Middle frontal gyrus (tissue), 1 donor: Measurements from ENCODE around the gene NCOA1.
"Not testable (repeated sequence)": the region's sequence is repeated elsewhere in the genome, so short reads cannot be mapped to it uniquely, and the experiment has no call there.

ENCODE experiments used
- DNase-seq: peaks from one replicate; pipeline ENCODE4 v3.0.0-alpha.2; 2015; ENCODE audit warnings: low spot score; ENCODE audit errors: extremely low spot score

Gene NCOA1

GRCh38 chr2:24474053-24474452 lies 17.0 kb upstream of the NCOA1 start:
- DNase-seq, result no peak

DNA sequence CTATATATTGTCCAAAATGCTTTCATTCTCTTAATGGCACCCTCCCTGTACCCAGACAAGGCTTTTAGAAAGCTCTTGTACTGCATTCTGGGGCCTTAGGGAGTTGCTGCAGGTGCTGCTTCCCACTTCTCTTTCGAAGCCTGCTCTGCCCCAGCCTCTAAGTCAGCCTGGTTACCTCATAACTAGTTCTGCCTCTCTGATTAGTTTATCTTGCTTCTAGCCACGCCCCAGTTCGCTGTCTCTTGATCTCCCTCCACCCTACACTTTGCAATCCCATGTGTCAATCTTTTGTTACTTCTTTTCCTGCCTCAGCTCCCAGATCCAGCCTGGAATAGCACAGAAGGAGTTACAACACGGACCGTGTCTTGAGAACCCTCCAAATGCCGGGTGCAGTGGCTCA lies 13.8 kb upstream of the NCOA1 start:
- no peak for DNase-seq

- no peak for DNase-seq
These were observed 12.8 kb upstream of the NCOA1 start for GRCh38 chr2:24478243-24478642.

- no peak for DNase-seq
These were observed 10.8 kb upstream of the NCOA1 start for GRCh38 chr2:24480245-24480644.

GRCh38 chr2:24482251-24482971 lies 8.6 kb upstream of the NCOA1 start:
- DNase-seq, result no peak

GRCh38 chr2:24482972-24483300 lies 8.1 kb upstream of the NCOA1 start:
- no peak for DNase-seq

DNA sequence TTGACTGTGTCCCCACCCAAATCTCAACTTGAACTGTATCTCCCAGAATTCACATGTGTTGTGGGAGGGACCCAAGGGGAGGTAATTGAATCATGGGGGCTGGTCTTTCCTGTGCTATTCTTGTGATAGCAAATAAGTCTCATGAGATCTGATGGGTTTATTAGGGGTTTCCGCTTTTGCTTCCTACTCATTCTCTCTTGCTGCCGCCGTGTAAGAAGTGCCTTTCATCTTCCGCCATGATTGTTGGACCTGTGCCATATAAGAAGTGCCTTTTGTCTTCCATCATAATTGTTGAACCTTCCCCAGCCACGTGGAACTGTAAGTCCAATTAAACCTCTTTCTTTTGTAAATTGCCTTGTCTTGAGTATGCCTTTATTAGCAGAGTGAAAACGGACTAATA lies 6.4 kb upstream of the NCOA1 start:
- not testable (repeated sequence) for DNase-seq

- DNase-seq, result no peak
These were observed 5.9 kb upstream of the NCOA1 start for GRCh38 chr2:24485197-24485596.

- no peak for DNase-seq
These were observed 4.3 kb upstream of the NCOA1 start for GRCh38 chr2:24486636-24487205.

- no peak for DNase-seq
These were observed 1.4 kb upstream of the NCOA1 start for GRCh38 chr2:24489465-24490180.

DNA sequence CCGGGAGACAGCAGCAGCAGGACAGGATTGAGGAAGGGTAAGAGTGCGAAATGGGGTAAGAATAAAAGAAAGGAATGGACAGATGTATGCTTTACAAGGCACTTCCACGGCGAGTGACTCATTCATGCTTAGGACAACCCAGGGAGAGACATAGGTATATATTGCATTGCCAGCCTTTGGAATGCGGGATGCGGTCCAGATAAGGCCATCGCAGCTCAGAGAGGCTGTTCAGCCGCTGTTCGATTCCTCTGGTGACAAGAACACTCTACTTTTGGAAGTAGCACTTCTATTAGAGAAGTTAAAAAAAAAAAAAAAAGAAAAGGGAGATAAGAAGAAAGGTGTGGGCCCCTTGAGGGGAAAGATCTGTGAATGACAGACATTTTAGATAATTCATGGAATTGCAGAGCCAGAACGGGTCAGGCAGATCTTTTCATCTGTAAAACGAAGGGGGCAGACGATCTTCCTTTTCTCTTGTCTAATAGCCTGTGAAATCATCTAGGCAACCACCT lies 819 bp upstream of the NCOA1 start:
- no peak for DNase-seq

DNA sequence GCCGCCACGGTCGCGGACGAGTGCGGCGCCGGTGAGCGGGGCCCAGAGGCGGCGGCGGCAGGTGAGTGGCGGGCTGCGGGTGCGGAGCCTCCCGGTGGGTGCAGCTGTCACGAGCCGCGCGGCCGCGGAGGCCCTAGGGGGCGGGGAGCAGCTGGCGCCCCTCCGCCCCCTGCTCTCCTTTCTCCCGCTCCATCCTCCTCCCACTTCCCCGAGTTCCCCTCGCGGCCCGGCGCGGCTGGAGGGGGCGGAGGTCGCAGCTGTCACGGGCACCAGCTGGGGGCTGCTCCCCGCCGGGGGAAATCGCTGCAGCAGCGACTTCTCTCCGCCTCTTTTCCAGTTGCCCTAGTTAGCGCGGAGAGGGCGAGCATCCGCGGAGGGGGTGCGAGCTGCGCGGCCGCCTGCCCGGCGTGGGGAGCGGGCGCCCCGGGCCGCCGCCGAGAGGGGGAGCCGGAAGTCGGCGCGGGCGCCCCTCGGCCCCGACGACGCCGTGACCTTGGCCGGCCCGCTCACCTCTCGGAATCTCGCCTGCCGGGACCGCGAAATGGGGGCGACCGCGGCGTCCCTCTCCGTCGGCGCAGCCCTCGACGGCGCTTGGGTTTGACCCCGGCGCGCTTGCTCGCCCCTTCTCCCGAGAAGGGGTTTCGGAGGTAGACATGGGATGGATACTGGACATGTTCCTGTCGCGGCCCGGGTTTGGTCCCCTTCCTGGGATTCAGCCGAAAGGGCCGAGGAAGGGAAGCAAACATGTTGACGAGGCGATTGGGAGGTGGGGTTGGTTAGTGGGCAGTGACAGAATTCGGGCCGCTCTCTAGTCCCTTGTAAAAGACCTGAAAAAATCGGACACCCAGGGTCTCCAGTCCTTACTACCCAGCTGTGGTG lies 727 bp downstream of the NCOA1 start:
- no peak for DNase-seq

- no peak for DNase-seq
These were observed 1.6 kb downstream of the NCOA1 start for GRCh38 chr2:24492421-24493279.

DNA sequence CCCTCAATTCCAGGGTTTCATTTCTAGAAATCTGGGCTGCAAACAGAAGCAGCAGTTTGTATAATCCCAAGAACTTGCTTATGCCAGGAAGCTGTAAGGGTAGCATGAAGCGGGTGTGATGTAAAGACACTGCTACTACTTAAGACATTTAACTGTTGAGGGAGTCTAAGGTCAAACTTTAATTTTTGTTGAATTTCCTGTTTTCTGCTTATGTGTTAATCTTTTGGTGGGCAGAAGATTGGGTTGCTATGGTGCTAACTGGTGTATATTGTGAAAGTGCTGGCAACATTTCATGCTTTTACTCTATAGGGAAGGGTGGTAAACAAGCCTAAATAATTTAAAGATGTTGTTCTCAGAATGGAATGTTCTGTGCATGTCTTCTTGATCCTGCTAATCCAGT lies 2.7 kb downstream of the NCOA1 start:
- no peak for DNase-seq

DNA sequence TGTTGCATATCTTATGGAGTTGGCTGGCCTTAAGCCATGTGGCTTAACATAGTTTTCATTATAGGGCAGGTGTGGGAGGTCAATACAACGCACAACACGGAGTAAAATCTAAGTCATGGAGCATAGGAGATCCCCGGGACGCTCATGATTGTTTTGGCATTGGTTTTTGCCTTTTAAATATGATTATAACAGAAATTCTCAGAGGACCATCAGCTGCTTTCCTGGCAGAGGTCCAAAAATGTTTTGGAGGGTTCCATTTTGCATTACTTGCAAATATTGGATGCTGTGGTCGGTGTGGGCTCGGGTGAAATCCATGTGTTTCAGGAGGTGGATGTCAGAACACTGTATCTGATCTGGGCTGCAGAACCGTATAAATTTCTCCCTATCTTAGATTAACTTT lies 3.4 kb downstream of the NCOA1 start:
- DNase-seq, result no peak

DNA sequence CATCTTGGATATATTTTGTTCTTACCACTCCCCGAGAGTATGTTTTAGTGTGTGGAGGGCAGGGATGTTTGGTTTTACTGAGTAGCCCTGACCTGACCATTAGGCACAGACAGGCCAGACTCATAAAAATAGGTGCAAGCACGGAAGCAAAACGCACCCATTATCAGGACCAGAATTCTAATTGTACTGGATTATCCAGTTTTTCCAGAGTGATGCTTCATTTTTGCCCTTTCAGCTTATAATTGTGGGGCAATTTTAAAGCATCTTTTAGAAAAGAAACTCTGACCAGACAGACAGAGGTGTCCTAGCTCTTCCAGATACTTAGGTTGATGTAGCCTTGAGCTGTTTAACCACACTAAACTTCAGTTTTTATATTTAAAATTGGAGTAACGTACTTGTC lies 4.4 kb downstream of the NCOA1 start:
- DNase-seq, result no peak

DNA sequence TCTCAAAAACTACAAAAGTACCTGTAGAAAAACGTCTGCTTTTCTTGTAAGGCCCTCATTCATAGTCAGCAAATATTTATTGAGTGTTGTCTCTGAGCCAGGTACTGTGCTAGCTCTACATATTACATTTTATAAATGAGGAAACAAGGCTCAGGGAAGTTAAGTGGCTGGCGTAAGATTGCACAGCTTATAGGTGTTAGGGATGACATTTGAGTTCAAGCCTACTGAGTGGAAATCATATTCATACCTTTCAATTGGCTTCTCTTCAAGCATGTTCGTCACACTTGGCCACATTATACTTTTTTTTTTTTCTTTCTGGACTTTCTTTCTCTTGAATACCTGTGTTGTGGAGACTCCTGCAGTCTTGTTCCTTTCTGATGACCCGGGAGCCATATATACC lies 5.9 kb downstream of the NCOA1 start:
- no peak for DNase-seq

GRCh38 chr2:24497685-24498084 lies 6.6 kb downstream of the NCOA1 start:
- no peak for DNase-seq

- no peak for DNase-seq
These were observed 7.1 kb downstream of the NCOA1 start for GRCh38 chr2:24498121-24498520.

- DNase-seq, result no peak
These were observed 10.8 kb downstream of the NCOA1 start for GRCh38 chr2:24501813-24502212.
